Esophagus mucosa (tissue), 1 donor: ENCODE results near the gene EPS8L2. TPM values are rescaled to one million over a fixed set of nuclear protein-coding genes. Genes with fewer than 3 reads are reported as not detected.
"Not testable (repeated sequence)": the region's sequence is repeated elsewhere in the genome, so short reads cannot be mapped to it uniquely, and the experiment has no call there.

ENCODE experiments used
- ATAC-seq: fragments of 200-7000 bp; cut with Tn5 transposase; one replicate; pipeline ENCODE4 v1.9.1; 2020
- total RNA-seq: library from RNA; stranded (reverse); gene quantifications from one replicate; pipeline ENCODE4 v1.2.4, GENCODE V29; 2023
- donor health status: DM: yes; HTN: yes; CAD: no.

Gene EPS8L2
- total RNA-seq, 1 donor from 2014 or later = 259 TPM

GRCh38 chr11:726278-727220 is 20.5 kb downstream of the EPS8L2 start:
- ATAC-seq = peak; percentile 50

- ATAC-seq = peak; percentile 0
These were observed 21.3 kb downstream of the EPS8L2 start for GRCh38 chr11:727281-727701.

GRCh38 chr11:727859-728748 is 22.1 kb downstream of the EPS8L2 start:
- ATAC-seq = peak; percentile 80

- ATAC-seq = no peak
These were observed 23.0 kb downstream of the EPS8L2 start for GRCh38 chr11:728901-729491.

- no peak for ATAC-seq
These were observed 23.6 kb downstream of the EPS8L2 start for GRCh38 chr11:729492-730074.

GRCh38 chr11:733072-733471 is 27.0 kb downstream of the EPS8L2 start:
- ATAC-seq = no peak

GRCh38 chr11:734541-734940 is 28.5 kb downstream of the EPS8L2 start:
- not testable (repeated sequence) for ATAC-seq

- peak; percentile 5 for ATAC-seq
These were observed 31.3 kb downstream of the EPS8L2 start for GRCh38 chr11:737366-737765.

GRCh38 chr11:737899-738298 is 31.9 kb downstream of the EPS8L2 start:
- peak; percentile 94 for ATAC-seq

GRCh38 chr11:742156-742546 is 36.1 kb downstream of the EPS8L2 start:
- ATAC-seq = no peak

GRCh38 chr11:742571-743201 is 36.7 kb downstream of the EPS8L2 start:
- no peak for ATAC-seq

GRCh38 chr11:745428-745827 is 39.4 kb downstream of the EPS8L2 start:
- ATAC-seq = no peak

- peak; percentile 31 for ATAC-seq
These were observed 40.5 kb downstream of the EPS8L2 start for GRCh38 chr11:746289-747157.

GRCh38 chr11:747158-748006 is 41.4 kb downstream of the EPS8L2 start, which contains the start of gene TALDO1:
Gene TALDO1 (plus strand): TSS chr11:747464. CDS start chr11:747482, 18 bp downstream.
- peak; percentile 90 for ATAC-seq

GRCh38 chr11:748007-748359 is 42.0 kb downstream of the EPS8L2 start:
- ATAC-seq = peak; percentile 8

- no peak for ATAC-seq
These were observed 43.7 kb downstream of the EPS8L2 start for GRCh38 chr11:749731-750130.

GRCh38 chr11:760236-760635 is 54.2 kb downstream of the EPS8L2 start:
- no peak for ATAC-seq

GRCh38 chr11:761526-762108 is 55.6 kb downstream of the EPS8L2 start:
- no peak for ATAC-seq

GRCh38 chr11:762421-763072 is 56.5 kb downstream of the EPS8L2 start:
- peak; percentile 92 for ATAC-seq
